WTC11 (cell line): Measurements from ENCODE around the gene ZNF646.

Experiments
- CREB1 ChIP-seq: sonication (generic); formaldehyde crosslinking; IDR thresholded peaks from 2 replicates; pipeline ENCODE4 v1.8.0; 2023; ENCODE audit warnings: mild to moderate bottlenecking, missing genetic modification reagents
- CTCF ChIP-seq: fragments of 200-600 bp; IDR thresholded peaks from 2 replicates; pipeline ENCODE4 v1.8.0; 2022; ENCODE audit warnings: antibody characterized with exemption
- ETV6 ChIP-seq: sonication (generic); formaldehyde crosslinking; IDR thresholded peaks from 2 replicates; pipeline ENCODE4 v1.8.1; 2022; ENCODE audit warnings: mild to moderate bottlenecking, missing genetic modification reagents
- FOXP1 ChIP-seq: sonication (generic); formaldehyde crosslinking; IDR thresholded peaks from 2 replicates; pipeline ENCODE4 v1.8.0; 2022; ENCODE audit warnings: missing genetic modification reagents, mild to moderate bottlenecking, moderate library complexity, borderline replicate concordance
- IRF1 ChIP-seq: sonication (generic); formaldehyde crosslinking; IDR thresholded peaks from 2 replicates; pipeline ENCODE4 v1.8.0; 2023; ENCODE audit warnings: missing genetic modification reagents
- SP1 ChIP-seq: sonication (generic); formaldehyde crosslinking; conservative IDR thresholded peaks from 2 replicates; pipeline ENCODE4 v1.8.1; 2022; ENCODE audit warnings: missing genetic modification reagents
- TCF7 ChIP-seq: sonication (generic); formaldehyde crosslinking; IDR thresholded peaks from 2 replicates; pipeline ENCODE4 v1.8.0; 2022; ENCODE audit warnings: mild to moderate bottlenecking, low read depth, missing genetic modification reagents, moderate library complexity
- TEAD4 ChIP-seq: sonication (generic); formaldehyde crosslinking; IDR thresholded peaks from 2 replicates; pipeline ENCODE4 v1.8.0; 2022; ENCODE audit warnings: mild to moderate bottlenecking, missing genetic modification reagents
- USF2 ChIP-seq: sonication (generic); formaldehyde crosslinking; IDR thresholded peaks from 2 replicates; pipeline ENCODE4 v1.8.1; 2023; ENCODE audit warnings: mild to moderate bottlenecking, missing genetic modification reagents, moderate library complexity
- ZNF317 ChIP-seq: sonication (generic); formaldehyde crosslinking; IDR thresholded peaks from 2 replicates; pipeline ENCODE4 v1.8.1; 2023; ENCODE audit warnings: low read depth, mild to moderate bottlenecking, moderate library complexity, missing genetic modification reagents, borderline replicate concordance
- TF ChIP-seq, protein P1 (sequence below): sonication (generic); formaldehyde crosslinking; IDR thresholded peaks from 2 replicates; pipeline ENCODE4 v1.8.0; 2022; ENCODE audit warnings: mild to moderate bottlenecking, missing genetic modification reagents
- TF ChIP-seq, protein P2 (sequence below): sonication (generic); formaldehyde crosslinking; IDR thresholded peaks from 2 replicates; pipeline ENCODE4 v1.8.0; 2022; ENCODE audit warnings: mild to moderate bottlenecking, missing genetic modification reagents

GRCh38 chr16:31036691-31037090 lies 37.5 kb upstream of the ZNF646 start:
- TF ChIP-seq SP1 (CRISPR knock-in tag) (no peak), FOXP1 (no peak), ZNF317 (CRISPR knock-in tag) (no peak), ETV6 (CRISPR knock-in tag) (no peak), CTCF (no peak), CREB1 (no peak), IRF1 (CRISPR knock-in tag) (no peak), USF2 (CRISPR knock-in tag) (no peak), TCF7 (CRISPR knock-in tag) (no peak), TEAD4 (CRISPR knock-in tag) (no peak)
- TF ChIP-seq, protein P1, sequence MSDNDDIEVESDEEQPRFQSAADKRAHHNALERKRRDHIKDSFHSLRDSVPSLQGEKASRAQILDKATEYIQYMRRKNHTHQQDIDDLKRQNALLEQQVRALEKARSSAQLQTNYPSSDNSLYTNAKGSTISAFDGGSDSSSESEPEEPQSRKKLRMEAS = no peak
- TF ChIP-seq, protein P2, sequence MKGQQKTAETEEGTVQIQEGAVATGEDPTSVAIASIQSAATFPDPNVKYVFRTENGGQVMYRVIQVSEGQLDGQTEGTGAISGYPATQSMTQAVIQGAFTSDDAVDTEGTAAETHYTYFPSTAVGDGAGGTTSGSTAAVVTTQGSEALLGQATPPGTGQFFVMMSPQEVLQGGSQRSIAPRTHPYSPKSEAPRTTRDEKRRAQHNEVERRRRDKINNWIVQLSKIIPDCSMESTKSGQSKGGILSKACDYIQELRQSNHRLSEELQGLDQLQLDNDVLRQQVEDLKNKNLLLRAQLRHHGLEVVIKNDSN = no peak
